ENCODE measurements around the gene NDUFAF2.
"Not testable (repeated sequence)": the region's sequence is repeated elsewhere in the genome, so short reads cannot be mapped to it uniquely, and the experiment has no call there.

NDUFAF2 gene

GRCh38 chr5:60944904-60945812, at the start of gene NDUFAF2, which contains the start of gene ERCC8:
NDUFAF2 (plus strand) TSS chr5:60945205; CDS start chr5:60945256, 51 bp downstream.
ERCC8 (minus strand) TSS chr5:60945070; CDS start chr5:60945008, 62 bp downstream.
- peak; percentile 93 for DNase-seq

- no peak for DNase-seq
Measured at GRCh38 chr5:60896991-60897390, 48.0 kb upstream of the NDUFAF2 start.

GRCh38 chr5:60903356-60903755, 41.6 kb upstream of the NDUFAF2 start:
- no peak for DNase-seq

DNA sequence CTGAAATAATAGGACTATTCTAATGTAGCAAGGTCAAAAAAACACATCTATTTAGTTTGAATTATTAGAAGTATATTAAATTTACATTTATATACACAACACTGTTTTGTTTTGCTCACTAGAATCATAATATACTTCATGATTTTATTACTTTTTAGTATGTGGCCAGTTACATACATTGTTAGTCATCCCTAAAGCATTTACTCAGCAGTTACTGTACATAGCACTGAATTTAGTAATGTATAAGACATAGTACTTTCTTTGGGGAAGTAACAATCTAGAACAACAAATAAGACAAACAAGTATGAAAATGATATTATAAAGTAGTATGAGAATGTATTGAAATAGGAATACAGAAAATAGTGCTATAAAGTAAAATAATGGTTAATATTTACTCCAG, 28.4 kb upstream of the NDUFAF2 start:
- peak; percentile 73 for DNase-seq

GRCh38 chr5:60918466-60918865, 26.5 kb upstream of the NDUFAF2 start:
- no peak for DNase-seq

GRCh38 chr5:60927450-60927849, 17.6 kb upstream of the NDUFAF2 start:
- no peak for DNase-seq

- DNase-seq, result peak; percentile 26
Measured at GRCh38 chr5:60929024-60929423, 16.0 kb upstream of the NDUFAF2 start.

DNA sequence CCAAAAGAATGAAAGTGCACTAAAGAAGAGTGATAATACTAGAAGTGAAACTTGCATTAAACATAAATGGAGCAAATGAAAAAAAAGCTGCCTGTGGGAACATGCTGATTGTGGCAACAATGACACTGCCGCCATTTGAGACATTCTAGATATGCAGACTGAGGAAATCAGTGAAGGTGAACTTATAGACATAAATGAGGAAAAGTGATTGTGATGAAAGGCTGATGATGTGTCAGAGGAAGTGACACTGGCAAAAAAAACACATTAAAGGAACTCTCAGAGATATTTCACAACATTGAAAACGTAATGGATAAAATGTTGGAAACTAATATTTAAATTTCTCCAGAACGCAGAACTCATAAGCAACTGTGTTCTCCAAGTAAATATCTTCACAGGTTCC, 1.4 kb upstream of the NDUFAF2 start:
- no peak for DNase-seq

DNA sequence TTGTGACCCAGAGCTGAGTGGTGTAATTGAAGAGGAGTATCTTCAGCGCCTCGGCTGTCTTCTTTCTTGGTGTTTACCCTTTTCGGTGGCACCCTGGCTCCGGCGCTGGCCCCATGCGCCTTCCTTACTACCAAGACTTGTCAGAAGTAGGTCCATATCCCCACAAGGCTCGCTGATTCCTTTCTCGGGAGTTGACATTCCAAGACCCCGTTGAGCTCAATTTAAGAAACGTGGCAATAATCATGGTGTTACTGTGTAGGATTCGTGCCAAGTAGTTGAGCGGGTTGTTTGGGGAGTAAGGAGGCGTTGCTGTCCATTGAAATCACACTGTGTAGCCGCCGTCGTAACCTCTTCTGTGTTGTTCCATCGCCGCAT, 795 bp downstream of the NDUFAF2 start:
- DNase-seq, result peak; percentile 55

GRCh38 chr5:60948738-60949137, 3.7 kb downstream of the NDUFAF2 start:
- DNase-seq, result no peak

DNA sequence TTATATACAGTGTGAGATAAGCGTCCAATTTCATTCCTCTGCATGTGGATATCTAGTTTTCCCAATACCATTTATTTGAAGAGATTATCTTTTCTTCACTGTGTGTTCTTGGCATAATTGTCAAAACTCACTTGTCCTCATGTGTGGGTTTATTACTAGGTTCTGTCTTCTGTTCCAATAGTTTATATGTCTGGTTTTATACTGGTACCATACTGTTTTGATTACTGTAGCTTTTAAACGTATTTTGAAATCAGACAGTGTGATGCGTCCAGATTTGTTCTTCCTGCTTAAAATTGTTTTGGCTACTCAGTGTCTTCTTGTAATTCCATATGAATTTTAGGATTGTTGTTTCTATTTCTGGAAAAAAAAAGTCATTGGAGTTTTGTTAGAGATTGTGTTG, 10.2 kb downstream of the NDUFAF2 start:
- DNase-seq, result no peak

DNA sequence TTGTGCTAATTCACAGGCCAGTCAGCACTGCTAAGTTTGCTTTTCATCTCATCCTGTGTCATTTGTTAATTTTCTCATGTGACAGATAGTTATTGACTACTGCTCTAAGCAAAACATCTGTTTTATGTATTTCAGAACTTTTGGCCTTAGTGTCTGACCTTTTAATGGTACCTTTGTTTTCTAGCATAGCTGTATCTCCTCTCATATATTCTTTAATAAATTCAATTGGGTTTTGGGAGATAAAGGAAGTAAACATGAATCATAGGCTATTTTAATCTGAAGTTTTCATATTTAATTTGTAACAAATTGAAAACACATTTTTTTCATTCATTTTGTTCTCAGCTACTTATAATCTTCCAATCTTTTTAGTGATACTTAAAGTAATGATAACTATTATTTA, 13.1 kb downstream of the NDUFAF2 start:
- DNase-seq, result no peak

DNA sequence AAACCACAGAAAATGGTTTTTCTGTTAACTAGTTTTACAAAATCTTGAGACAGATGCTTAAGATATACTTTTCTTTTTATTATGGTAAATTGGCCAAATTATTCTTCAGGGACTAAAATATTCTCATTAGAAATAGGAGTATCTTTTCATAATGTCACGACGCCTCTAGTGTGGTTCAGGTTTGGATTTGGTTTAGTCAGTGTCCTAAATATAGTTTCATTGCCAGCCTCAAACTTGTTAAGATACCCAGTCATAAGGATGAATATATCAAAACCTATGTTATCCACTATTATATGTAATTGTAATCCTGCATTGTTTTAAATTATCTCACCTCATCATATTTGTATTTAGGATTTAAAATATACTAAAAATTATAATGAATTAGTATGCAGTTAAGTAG, 13.7 kb downstream of the NDUFAF2 start:
- no peak for DNase-seq

GRCh38 chr5:60959156-60959555, 14.2 kb downstream of the NDUFAF2 start:
- DNase-seq, result peak; percentile 43

DNA sequence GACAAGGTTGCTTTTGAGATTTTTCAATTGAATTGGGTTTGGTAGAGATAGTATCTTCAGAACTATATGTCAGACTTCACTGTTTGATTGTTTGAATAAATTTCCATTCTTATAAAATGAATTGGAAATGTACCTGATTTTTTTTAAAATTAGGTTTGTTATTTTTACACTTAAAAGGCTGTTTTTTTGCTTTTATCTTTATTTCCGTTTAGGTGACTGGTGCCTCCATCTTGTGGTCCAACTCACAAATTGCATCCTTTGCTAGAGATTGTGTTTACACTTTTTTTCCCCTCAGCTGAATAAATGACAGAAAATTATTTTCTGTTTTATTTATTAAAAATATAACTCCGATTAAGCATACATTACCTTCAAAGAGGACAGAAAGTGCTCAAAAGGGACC, 15.6 kb downstream of the NDUFAF2 start:
- peak; percentile 50 for DNase-seq

DNA sequence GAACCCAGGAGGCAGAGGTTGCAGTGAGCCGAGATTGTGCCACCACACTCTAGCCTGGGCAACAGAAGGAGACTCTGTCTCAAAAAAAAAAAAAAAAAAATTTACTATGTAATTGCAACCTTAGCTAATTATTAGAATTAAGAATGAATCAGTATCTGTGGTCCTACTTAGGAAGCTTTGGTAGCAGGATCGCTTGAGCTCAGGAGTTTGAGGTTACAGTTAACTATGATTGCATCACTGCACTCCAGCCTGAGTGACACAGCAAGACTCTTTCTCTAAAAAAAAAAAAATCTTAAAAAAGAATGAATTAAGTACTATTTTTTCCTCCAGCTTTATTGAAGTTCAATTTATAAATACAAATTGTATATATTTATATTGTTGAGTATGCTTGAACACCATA, 16.7 kb downstream of the NDUFAF2 start:
- peak; percentile 25 for DNase-seq

- no peak for DNase-seq
Measured at GRCh38 chr5:60972231-60972630, 27.2 kb downstream of the NDUFAF2 start.

DNA sequence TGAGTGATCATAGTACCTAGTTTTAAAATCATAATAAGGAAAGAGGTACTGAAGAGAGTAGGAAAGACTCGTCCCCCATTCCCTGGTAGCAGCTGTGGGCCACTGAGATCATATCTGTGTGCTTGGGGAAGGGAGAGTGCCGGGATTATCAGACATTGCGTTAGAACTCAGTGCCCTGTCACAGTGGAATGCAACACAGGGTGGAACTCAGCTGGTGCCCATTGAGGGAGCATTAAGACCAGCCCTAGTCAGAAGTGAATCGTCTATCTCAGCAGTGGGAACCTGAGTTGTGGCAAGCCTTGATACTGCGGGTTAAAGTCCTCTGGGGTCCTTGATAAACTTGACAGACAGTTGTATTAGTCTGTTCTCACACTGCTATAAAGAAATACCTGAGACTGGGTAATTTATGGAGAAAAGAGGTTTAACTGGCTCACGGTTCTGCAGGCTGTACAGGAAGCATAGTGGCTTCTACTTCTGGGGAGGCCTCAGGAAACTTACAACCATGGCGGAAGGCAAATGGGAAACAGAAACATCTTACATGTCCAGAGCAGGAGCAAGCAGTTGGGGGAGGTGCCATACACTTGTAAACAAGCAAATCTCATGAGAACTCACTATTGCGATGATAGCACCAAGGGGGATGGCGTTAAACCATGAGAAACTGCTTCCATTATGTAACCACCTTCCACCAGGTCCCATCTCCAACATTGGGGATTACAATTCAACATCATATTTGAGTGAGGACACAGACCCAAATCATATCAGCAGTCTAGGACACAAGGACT, 33.1 kb downstream of the NDUFAF2 start:
- DNase-seq, result no peak

DNA sequence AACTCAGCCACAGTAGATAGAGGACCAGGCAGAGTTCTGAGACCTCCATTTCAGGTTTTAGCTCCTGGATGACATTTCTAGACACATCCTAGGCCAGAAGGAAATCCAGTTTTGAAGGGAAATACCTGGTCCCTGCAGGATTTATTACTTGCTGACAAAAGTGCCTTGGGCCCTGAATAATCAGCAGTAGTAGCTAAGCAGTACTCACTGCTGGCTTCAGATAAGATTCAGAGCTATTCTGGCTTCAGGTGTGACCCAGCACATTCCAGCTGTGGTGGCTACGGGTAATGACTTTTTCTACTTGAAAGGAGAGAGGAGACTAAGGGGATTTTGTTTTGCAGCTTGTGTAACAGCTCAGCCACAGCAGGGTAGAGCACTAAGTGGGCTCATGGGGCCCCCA, 34.0 kb downstream of the NDUFAF2 start:
- DNase-seq, result no peak

DNA sequence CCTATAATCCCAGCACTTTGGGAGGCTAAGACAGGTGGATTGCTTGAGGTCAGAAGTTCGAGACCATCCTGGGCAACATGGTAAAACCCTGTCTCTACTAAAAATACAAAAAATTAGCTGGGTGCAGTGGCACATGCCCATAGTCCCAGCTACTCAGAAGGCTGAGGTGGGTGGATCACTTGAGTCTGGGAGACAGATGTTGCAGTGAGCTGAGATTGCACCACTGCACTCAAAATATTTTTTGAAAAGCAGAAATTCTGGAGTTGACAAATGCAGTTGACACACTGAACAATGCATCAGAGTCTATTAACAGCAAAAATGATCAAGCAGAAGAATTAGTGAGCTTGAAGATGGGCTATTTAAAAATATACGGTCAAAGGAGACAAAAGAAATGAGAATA, 35.5 kb downstream of the NDUFAF2 start:
- no peak for DNase-seq

DNA sequence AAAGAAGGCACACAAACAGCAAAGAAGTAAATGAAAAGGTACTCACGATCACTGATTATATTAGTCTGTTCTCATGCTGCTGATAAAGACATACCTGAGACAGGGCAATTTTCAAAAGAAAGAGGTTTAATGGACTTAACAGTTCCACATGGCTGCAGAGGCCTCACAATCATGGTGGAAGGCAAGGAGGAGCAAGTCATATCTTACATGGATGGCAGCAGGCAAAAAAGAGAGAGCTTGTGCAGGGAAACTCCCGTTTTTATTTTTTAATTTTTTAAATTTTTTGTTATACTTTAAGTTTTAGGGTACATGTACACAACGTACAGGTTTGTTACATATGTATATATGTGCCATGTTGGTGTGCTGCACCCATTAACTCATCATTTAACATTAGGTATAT, 37.1 kb downstream of the NDUFAF2 start:
- DNase-seq, result not testable (repeated sequence)

DNA sequence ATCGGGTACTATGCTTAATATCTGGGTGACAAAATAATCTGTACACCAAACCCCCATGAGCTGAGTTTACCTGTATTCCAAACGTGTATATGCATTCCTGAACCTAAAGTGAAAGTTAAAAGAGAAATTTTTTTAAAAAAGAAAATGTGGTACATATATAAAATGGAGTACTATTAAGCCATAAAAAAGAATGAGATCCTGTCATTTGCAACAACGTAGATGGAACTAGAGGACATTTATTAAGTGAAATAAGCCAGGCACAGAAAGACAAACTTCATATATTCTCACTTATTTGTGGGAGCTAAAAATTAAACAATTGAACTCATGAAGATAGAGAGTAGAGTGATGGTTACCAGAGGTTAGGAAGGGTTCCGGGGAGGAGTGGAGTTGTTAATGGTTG, 44.8 kb downstream of the NDUFAF2 start:
- no peak for DNase-seq

DNA sequence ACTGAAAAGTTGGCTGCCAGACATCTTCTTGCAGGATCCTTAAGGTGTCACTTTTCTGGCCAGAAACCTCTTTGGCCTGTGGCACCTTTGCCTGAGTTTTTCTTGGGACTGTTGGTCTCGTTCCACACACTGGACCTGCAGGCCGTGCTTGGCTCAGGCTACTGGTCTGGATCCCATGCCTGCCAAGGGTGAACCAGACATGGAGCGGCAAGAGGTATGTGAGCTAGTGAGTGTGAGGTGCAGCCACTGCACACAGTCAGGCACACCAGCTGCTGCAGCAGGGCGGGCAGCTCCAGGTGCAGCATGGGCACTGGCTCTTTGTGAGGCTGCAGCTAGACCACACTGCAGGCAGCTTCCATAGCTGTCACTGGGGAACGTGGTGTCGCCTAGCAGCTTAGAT, 47.9 kb downstream of the NDUFAF2 start:
- no peak for DNase-seq

GRCh38 chr5:60993425-60993824, 48.4 kb downstream of the NDUFAF2 start:
- DNase-seq, result no peak

Data from HCEC 1CT (cell line).